ENCODE measurements around the gene PARD6B. TPM values are rescaled to one million over a fixed set of nuclear protein-coding genes. Genes with fewer than 3 reads are reported as not detected.

The PARD6B gene
- total and polyA plus RNA-seq, 2 donors: 0.52 to 11.7 TPM

DNA sequence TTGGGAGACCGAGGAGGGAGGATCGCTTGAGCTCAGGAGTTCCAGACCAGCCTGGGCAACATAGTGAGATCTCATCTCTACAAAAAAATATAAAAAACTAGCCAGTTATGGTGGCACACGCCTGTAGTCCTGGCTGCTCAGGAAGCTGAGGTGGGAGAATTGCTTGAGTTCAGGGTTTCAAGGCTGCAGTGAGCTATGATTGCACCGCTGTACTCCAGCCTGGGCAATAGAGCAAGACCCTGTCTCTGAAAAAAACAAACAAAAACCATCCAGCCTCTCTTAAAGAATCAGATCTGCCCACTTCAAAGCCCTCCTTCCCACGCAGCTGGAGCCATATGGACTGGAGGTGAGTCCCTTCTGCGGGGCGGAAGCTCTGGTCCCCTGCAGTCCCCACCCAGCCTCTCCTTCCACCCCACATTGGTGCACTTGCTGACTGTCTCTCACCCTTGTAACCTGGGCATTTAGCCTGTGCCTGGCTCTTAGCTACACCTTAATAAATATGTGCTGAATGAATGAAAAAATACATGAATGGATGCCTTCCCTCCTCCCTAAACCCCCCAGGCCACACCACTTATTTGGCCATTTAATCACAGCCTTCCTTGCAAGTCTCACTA lies 7.2 kb upstream of the PARD6B start:
- Histone ChIP-seq H3K4me1 (ENCODE audit: insufficient read depth) (no peaks in the 10 kb centered on the region), H3K4me3 (ENCODE audit: low read depth, low read length) (no peak overlapping the region), H3K36me3 (ENCODE audit: insufficient read depth) (no peaks in the 10 kb centered on the region), H3K27ac (ENCODE audit: low read depth) (no peak overlapping the region)
- DNase-seq (ENCODE audit: extremely low spot score): no peak
- WGBS: 79% methylated on average over 7 of the region's 7 CpGs

DNA sequence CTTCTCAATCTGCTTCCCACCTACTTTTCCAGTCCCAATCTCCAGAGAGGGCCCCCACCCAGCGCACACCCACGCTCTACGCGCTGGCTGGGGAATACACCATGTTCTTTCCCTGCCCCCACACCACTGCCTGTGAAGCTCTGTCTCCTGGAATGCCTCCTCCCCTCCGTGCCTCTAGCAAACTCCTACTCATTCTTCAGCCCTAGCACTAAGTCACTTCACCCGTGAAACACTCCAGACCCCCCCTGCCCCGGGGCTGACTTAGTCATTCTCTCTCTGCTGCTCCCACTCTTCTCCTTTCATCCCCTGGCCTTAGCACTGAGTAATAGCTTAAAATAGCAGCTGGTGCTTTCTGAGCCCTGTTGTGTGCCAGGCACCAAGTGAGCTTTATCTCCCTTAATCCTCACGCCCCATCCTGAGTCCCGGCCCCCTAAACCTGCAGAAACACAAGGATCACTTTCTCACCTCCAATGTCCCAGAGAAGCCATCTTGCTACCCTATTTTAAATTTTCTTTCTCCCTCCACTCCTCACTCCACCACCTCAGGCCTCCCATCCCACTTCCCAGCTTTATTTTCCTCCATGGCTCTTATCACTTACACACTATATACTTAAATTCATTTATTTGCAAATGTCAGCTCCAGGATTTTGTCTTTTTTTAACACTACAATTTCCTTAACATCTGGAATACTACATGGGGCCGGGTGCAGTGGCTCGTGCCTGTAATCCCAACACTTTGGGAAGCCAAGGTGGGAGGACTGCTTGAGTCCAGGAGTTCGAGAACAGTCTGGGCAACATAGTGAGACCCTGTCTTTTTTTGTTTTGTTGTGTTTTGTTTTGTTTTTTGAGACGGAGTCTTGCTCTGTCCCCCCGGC lies 6.3 kb upstream of the PARD6B start:
- WGBS: 32% methylated on average over 14 of the region's 14 CpGs
- H3K4me3 ChIP-seq (ENCODE audit: low read depth, low read length): no peak overlapping the region
- DNase-seq (ENCODE audit: extremely low spot score): no peak

GRCh38 chr20:50725724-50726005 lies 5.7 kb upstream of the PARD6B start:
- H3K27ac ChIP-seq (ENCODE audit: low read depth): no peak overlapping the region
- H3K4me1 ChIP-seq (ENCODE audit: insufficient read depth): no peaks in the 10 kb centered on the region
- H3K36me3 ChIP-seq (ENCODE audit: insufficient read depth): no peaks in the 10 kb centered on the region
- DNase-seq (ENCODE audit: extremely low spot score): no peak
- H3K4me3 ChIP-seq (ENCODE audit: low read depth, low read length): no peak overlapping the region
- 89% methylated on average over 10 of the region's 10 CpGs for WGBS

More for the DNA sequence above, 6.3 kb upstream of the PARD6B start:
- H3K27ac ChIP-seq (ENCODE audit: low read depth): no peak overlapping the region
- no peaks in the 10 kb centered on the region for H3K4me1 ChIP-seq (ENCODE audit: insufficient read depth)
- no peaks in the 10 kb centered on the region for H3K36me3 ChIP-seq (ENCODE audit: insufficient read depth)

- H3K36me3 ChIP-seq (ENCODE audit: insufficient read depth): no peaks in the 10 kb centered on the region
- WGBS: 74% methylated on average over 4 of the region's 4 CpGs
Observed at GRCh38 chr20:50726955-50727791, 4.2 kb upstream of the PARD6B start.

GRCh38 chr20:50727792-50728485 lies 3.4 kb upstream of the PARD6B start:
- H3K27ac ChIP-seq (ENCODE audit: low read depth): no peak overlapping the region
- no peak overlapping the region for H3K4me3 ChIP-seq (ENCODE audit: low read depth, low read length)
- no peaks in the 10 kb centered on the region for H3K4me1 ChIP-seq (ENCODE audit: insufficient read depth)
- no peak for DNase-seq (ENCODE audit: extremely low spot score)
- 62% methylated on average over 8 of the region's 8 CpGs for WGBS
- H3K36me3 ChIP-seq (ENCODE audit: insufficient read depth): no peaks in the 10 kb centered on the region

More at GRCh38 chr20:50726955-50727791, 4.2 kb upstream of the PARD6B start:
- no peak for DNase-seq (ENCODE audit: extremely low spot score)
- Histone ChIP-seq H3K4me3 (ENCODE audit: low read depth, low read length) (no peak overlapping the region), H3K27ac (ENCODE audit: low read depth) (no peak overlapping the region), H3K4me1 (ENCODE audit: insufficient read depth) (no peaks in the 10 kb centered on the region)

DNA sequence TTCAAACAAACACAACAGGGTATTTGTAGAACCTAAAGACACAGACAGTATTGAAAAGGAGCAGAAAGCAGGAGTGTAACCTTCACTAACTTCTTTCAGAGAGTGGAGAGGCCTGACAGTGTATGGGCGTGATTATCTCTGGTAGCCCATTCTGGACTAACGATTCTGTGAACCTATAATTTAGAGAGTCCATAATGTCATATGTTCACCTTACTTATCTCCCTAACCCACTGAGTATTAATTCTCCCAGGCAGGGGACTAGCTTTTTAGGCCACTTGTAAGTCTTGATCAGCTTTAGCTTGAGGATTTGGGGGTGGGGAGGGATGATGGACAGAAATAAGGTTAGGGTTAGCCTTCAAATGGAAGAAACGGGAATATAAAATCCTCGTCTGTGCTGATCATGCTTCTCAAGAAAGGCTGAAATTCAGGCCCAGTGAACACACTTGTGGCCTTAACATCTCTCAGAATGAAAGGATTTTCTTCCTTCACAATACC lies 2.8 kb upstream of the PARD6B start:
- WGBS: 89% methylated on average over 4 of the region's 4 CpGs
- H3K4me3 ChIP-seq (ENCODE audit: low read depth, low read length): no peak overlapping the region
- no peak for DNase-seq (ENCODE audit: extremely low spot score)
- H3K27ac ChIP-seq (ENCODE audit: low read depth): no peak overlapping the region
- no peaks in the 10 kb centered on the region for H3K4me1 ChIP-seq (ENCODE audit: insufficient read depth)
- H3K36me3 ChIP-seq (ENCODE audit: insufficient read depth): no peaks in the 10 kb centered on the region

- no peak for DNase-seq (ENCODE audit: extremely low spot score)
- Histone ChIP-seq H3K4me3 (ENCODE audit: low read depth, low read length) (no peak overlapping the region), H3K4me1 (ENCODE audit: insufficient read depth) (no peaks in the 10 kb centered on the region), H3K36me3 (ENCODE audit: insufficient read depth) (no peaks in the 10 kb centered on the region), H3K27ac (ENCODE audit: low read depth) (peak overlapping the region; percentile 61)
- 84% methylated on average over 11 of the region's 11 CpGs for WGBS
Observed at GRCh38 chr20:50728981-50729874, 2.2 kb upstream of the PARD6B start.

DNA sequence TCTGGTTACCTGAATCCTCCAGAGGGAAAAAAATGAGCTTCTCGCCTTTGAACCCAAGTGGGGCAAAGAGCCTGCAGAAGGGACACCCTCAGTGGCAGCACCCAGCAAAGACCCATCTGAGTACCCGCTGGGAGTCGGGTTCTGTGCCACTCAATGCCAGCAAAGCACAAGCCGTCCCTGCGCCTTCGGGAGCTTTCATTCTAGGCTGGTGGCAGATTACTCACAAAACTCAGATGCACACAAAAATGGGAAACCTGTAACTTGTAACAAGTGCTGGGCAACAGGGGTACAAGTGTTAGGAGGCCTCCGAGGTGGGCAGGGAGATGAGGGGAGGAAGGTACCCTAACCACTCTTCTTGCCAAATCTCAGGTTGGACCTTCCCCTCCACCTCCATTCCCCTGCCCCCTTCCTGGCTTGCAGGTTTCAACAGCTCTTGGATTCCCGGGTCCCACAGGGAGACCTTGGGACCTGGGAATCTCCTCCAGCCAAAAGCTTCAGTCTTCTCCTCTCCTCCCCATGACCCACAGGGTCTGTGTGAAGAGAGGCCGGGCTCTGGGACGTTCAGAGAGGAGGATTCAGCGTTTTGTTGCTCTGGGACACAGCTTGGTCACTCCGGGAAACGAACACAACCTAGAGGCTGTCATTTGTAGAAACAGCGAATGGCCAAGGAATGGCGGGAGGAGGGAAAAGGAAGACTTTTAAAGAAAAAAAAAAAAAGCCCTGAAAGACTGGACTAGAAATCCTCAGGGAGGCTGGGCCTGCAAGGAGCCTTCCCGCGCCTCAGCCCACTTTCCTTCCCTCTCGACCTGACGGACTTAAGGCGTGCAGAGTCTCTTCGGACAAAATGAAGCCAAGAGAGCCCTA lies 1.2 kb upstream of the PARD6B start:
- WGBS: 34% methylated on average over 21 of the region's 21 CpGs
- Histone ChIP-seq H3K36me3 (ENCODE audit: insufficient read depth) (no peaks in the 10 kb centered on the region), H3K4me1 (ENCODE audit: insufficient read depth) (no peaks in the 10 kb centered on the region), H3K4me3 (ENCODE audit: low read depth, low read length) (peak overlapping the region; percentile 85), H3K27ac (ENCODE audit: low read depth) (no peak overlapping the region)
- DNase-seq (ENCODE audit: extremely low spot score): no peak

DNA sequence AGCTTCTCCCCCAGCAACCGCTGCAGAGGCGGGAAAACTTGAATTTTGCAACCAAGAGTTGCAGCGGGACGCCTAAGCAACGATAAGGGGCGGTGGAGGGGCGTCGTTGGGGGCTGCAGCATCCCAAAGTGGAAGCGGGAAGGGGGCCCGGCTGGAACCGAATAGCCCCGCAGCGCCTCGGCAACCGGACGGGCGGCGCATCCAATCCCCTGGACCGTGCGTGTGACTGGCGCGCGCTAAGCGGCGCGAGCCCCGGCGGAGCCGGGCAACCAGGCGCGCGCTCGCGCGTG lies 670 bp upstream of the PARD6B start:
- no peaks in the 10 kb centered on the region for H3K36me3 ChIP-seq (ENCODE audit: insufficient read depth)
- no peak for DNase-seq (ENCODE audit: extremely low spot score)
- under 1% methylated on average over 35 of the region's 35 CpGs for WGBS

DNA sequence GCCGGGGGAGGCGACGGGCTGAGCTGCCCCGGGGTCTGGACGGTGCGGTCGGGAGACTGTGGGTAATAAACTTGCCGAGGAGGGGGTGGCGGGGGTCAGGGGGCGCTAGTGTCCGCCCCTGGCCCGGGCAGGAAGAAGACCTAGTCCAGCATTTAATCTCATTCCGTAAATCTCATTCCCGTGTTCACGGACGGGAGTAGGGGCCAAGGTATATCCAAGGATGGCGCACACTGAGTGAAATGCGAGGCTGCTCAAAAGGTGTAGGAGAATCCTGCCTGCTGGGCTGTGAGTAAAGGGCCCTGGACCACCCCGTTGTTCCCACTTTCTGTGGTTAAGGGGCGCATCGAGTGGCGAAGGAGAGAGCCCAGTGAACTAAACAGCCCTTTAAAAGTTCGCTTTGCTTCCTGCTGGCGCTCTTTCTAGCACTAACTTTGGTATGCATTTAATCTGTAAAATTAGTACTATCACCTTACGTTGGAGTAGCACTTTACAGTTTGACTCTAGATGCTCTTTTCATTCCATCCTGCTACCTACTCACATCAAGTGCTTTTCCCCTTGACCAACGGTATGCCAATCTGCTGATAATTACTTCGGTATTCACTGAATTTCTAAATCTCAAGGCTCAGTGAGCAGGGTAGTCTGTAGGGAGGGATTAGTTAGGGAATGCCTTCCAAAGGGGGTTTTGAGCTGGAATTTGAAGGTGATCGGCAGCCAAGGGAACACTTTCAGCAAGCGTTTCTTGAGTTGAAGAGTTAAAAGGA lies 730 bp downstream of the PARD6B start:
- H3K36me3 ChIP-seq (ENCODE audit: insufficient read depth): no peaks in the 10 kb centered on the region
- peak overlapping the region; percentile 84 for H3K27ac ChIP-seq (ENCODE audit: low read depth)
- WGBS: 14% methylated on average over 29 of the region's 29 CpGs
- no peaks in the 10 kb centered on the region for H3K4me1 ChIP-seq (ENCODE audit: insufficient read depth)
- no peak for DNase-seq (ENCODE audit: extremely low spot score)
- H3K4me3 ChIP-seq (ENCODE audit: low read depth, low read length): peak overlapping the region; percentile 85

More for the DNA sequence above, 670 bp upstream of the PARD6B start:
- Histone ChIP-seq H3K4me3 (ENCODE audit: low read depth, low read length) (peak overlapping the region; percentile 85), H3K4me1 (ENCODE audit: insufficient read depth) (no peaks in the 10 kb centered on the region), H3K27ac (ENCODE audit: low read depth) (no peak overlapping the region)

GRCh38 chr20:50733644-50734349 lies 2.4 kb downstream of the PARD6B start:
- 77% methylated on average over 1 of the region's 1 CpG for WGBS
- no peaks in the 10 kb centered on the region for H3K36me3 ChIP-seq (ENCODE audit: insufficient read depth)
- no peak overlapping the region for H3K4me3 ChIP-seq (ENCODE audit: low read depth, low read length)
- DNase-seq (ENCODE audit: extremely low spot score): no peak
- H3K4me1 ChIP-seq (ENCODE audit: insufficient read depth): no peaks in the 10 kb centered on the region
- no peak overlapping the region for H3K27ac ChIP-seq (ENCODE audit: low read depth)

All from urinary bladder (tissue), 4 donors.